ENCODE data around the gene RNF227. TPM values are rescaled to one million over a fixed set of nuclear protein-coding genes. Genes with fewer than 3 reads are reported as not detected.

The RNF227 gene
- total and polyA plus RNA-seq, 7 donors, result 0.69 to 4.5 (median 3.6) TPM

DNA sequence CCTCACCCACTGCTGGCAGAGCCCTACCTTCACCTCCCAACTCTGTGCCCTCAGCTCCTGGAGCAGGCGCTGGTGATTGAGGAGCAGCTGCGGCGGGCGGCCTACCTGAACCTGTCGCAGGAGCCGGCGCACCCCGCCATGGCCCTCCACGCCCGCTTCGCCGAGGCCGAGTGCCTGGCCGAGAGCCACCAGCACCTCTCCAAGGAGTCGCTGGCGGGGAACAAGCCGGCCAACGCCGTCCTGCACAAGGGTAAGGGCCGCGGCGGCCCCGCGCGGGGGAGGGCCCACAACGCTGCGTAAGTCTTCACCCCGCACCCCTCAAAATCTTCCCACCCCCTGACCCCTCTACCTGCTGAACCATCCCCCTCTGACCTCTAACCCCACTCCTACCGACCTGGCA, 7.0 kb downstream of the RNF227 start:
- no peaks in the 10 kb centered on the region for H3K9me3 ChIP-seq
- 94% methylated on average over 29 of the region's 29 CpGs for WGBS, 2 donors
- no peak for TF ChIP-seq POLR2A (IDR thresholded peaks at IDR 0.05)
- no peak for TF ChIP-seq POLR2AphosphoS5 (IDR thresholded peaks at IDR 0.05)
- TF ChIP-seq EP300 (IDR thresholded peaks at IDR 0.05), result no peak
- no peak for TF ChIP-seq CTCF (IDR thresholded peaks at IDR 0.05)
- H3K4me3 ChIP-seq, result no peak overlapping the region
- no peak for DNase-seq
- peaks cover 0 to 5% (median 0%) of the 10 kb centered on the region in 4 donors for H3K4me1 ChIP-seq
- peaks cover 50 to 83% (median 72%) of the 10 kb centered on the region in 4 donors for H3K36me3 ChIP-seq
- no peak overlapping the region for H3K27ac ChIP-seq
- intact Hi-C loops (cut with DNase I), result no loop called here
- no peaks in the 10 kb centered on the region for H3K27me3 ChIP-seq

GRCh38 chr17:7903154-7904103, 12.7 kb downstream of the RNF227 start:
- no peaks in the 10 kb centered on the region for H3K27me3 ChIP-seq
- H3K27ac ChIP-seq, result no peak overlapping the region
- 88 to 90% methylated on average over 22 of the region's 22 CpGs for WGBS, 2 donors
- TF ChIP-seq POLR2AphosphoS5 (IDR thresholded peaks at IDR 0.05) (no peak), EP300 (IDR thresholded peaks at IDR 0.05) (no peak), CTCF (IDR thresholded peaks at IDR 0.05) (no peak), POLR2A (IDR thresholded peaks at IDR 0.05) (no peak)
- no peaks in the 10 kb centered on the region for H3K4me1 ChIP-seq
- peak; percentile 34 for DNase-seq
- H3K9me3 ChIP-seq, result no peaks in the 10 kb centered on the region
- intact Hi-C loops (cut with DNase I), result no loop called here
- peaks cover 66 to 100% (median 84%) of the 10 kb centered on the region in 4 donors for H3K36me3 ChIP-seq
- H3K4me3 ChIP-seq, result no peak overlapping the region

GRCh38 chr17:7897773-7898172, 18.3 kb downstream of the RNF227 start:
- no peak overlapping the region for H3K4me3 ChIP-seq
- no peak overlapping the region for H3K27ac ChIP-seq
- 29 to 61% methylated on average over 6 of the region's 6 CpGs for WGBS, 2 donors
- intact Hi-C loops (cut with DNase I), result loop anchor here (10.0 kb wide), 1 partner anchor 73 kb away; no protein-coding TSS in a partner anchor
- no peaks in the 10 kb centered on the region for H3K27me3 ChIP-seq
- peak in 3 of 4 experiments; percentile 21 to 56 (median 50) for TF ChIP-seq CTCF (IDR thresholded peaks at IDR 0.05)
- TF ChIP-seq EP300 (IDR thresholded peaks at IDR 0.05), result no peak
- no peaks in the 10 kb centered on the region for H3K4me1 ChIP-seq
- H3K9me3 ChIP-seq, result no peaks in the 10 kb centered on the region
- peaks cover 38 to 100% (median 81%) of the 10 kb centered on the region in 4 donors for H3K36me3 ChIP-seq
- no peak for DNase-seq

DNA sequence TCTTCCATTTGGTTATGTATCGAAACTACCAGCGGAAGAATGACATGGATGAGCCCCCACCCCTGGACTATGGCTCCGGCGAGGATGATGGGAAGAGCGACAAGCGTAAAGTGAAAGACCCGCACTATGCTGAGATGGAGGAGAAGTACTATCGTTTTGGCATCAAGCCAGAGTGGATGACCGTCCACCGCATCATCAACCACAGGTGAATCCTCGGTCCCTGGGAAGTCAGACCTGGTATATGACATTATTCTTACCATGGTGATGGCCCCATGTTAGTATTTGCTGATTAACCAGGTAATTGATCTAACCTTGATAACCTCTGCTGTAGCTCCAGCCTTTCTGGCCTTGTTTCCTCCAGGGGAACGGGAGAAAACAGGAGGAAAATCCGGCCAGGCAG, 19.0 kb downstream of the RNF227 start:
- Histone ChIP-seq H3K27me3 (no peaks in the 10 kb centered on the region), H3K36me3 (peaks cover 38 to 100% (median 79%) of the 10 kb centered on the region in 4 donors), H3K4me1 (no peaks in the 10 kb centered on the region), H3K9me3 (no peaks in the 10 kb centered on the region), H3K27ac (no peak overlapping the region), H3K4me3 (no peak overlapping the region)
- DNase-seq, result no peak
- intact Hi-C loops (cut with DNase I), result loop anchor here (10.0 kb wide), 1 partner anchor 72 kb away; no protein-coding TSS in a partner anchor
- WGBS, 2 donors, result 86 to 92% methylated on average over 13 of the region's 13 CpGs
- no peak for TF ChIP-seq POLR2A (IDR thresholded peaks at IDR 0.05)
- no peak for TF ChIP-seq POLR2AphosphoS5 (IDR thresholded peaks at IDR 0.05)
- no peak for TF ChIP-seq CTCF (IDR thresholded peaks at IDR 0.05)

Measured in sigmoid colon (tissue), 7 donors.